GM12891 (cell line): ENCODE measurements around the gene HNRNPU.
A peak's percentile ranks its signal among the peaks of the same experiment; 100 is the strongest.

Source experiments
- POLR2A ChIP-seq: IDR thresholded peaks from 2 replicates; pipeline ENCODE4 v1.6.1; 2011; ENCODE audit warnings: low read depth, low read length, control low read depth
- SPI1 ChIP-seq: IDR thresholded peaks from 2 replicates; pipeline ENCODE4 v1.6.1; 2011; ENCODE audit warnings: low read depth, low read length, control low read depth

GRCh38 chr1:244835276-244836134, 28.8 kb downstream of the HNRNPU start, which contains the start of gene COX20:
- TF ChIP-seq POLR2A = peak; percentile 89
- TF ChIP-seq SPI1 = no peak
